Measurements from ENCODE around the gene CCDC27. TPM values are rescaled to one million over a fixed set of nuclear protein-coding genes. Genes with fewer than 3 reads are reported as not detected.
"Not testable (repeated sequence)": the region's sequence is repeated elsewhere in the genome, so short reads cannot be mapped to it uniquely, and the experiment has no call there.

The CCDC27 gene
- total RNA-seq, 1 experiment from 2014 or later = not detected

GRCh38 chr1:3787745-3788605 is 35.7 kb downstream of the CCDC27 start:
- DNase-seq (ENCODE audit: extremely low read depth, low read depth) = no peak

GRCh38 chr1:3788756-3789420 is 36.6 kb downstream of the CCDC27 start:
- DNase-seq (ENCODE audit: extremely low read depth, low read depth) = no peak

GRCh38 chr1:3789421-3790300 is 37.4 kb downstream of the CCDC27 start:
- no peak for DNase-seq (ENCODE audit: extremely low read depth, low read depth)

- DNase-seq (ENCODE audit: extremely low read depth, low read depth) = no peak
These were observed 38.3 kb downstream of the CCDC27 start for GRCh38 chr1:3790500-3790923.

GRCh38 chr1:3790952-3791351 is 38.7 kb downstream of the CCDC27 start:
- no peak for DNase-seq (ENCODE audit: extremely low read depth, low read depth)

GRCh38 chr1:3795453-3796214 is 43.4 kb downstream of the CCDC27 start:
- no peak for DNase-seq (ENCODE audit: extremely low read depth, low read depth)

- DNase-seq (ENCODE audit: extremely low read depth, low read depth) = peak; percentile 84
These were observed 44.2 kb downstream of the CCDC27 start, which contains the start of gene LRRC47 for GRCh38 chr1:3796215-3797061. LRRC47 (minus strand) TSS chr1:3796498; CDS start chr1:3796476, 22 bp downstream.

GRCh38 chr1:3799976-3800685 is 47.9 kb downstream of the CCDC27 start:
- no peak for DNase-seq (ENCODE audit: extremely low read depth, low read depth)

GRCh38 chr1:3800795-3801194 is 48.5 kb downstream of the CCDC27 start:
- DNase-seq (ENCODE audit: extremely low read depth, low read depth) = not testable (repeated sequence)

- DNase-seq (ENCODE audit: extremely low read depth, low read depth) = no peak
These were observed 51.8 kb downstream of the CCDC27 start for GRCh38 chr1:3803905-3804626.

- DNase-seq (ENCODE audit: extremely low read depth, low read depth) = not testable (repeated sequence)
These were observed 52.3 kb downstream of the CCDC27 start for GRCh38 chr1:3804627-3804944.

- no peak for DNase-seq (ENCODE audit: extremely low read depth, low read depth)
These were observed 52.8 kb downstream of the CCDC27 start for GRCh38 chr1:3805038-3805437.

- no peak for DNase-seq (ENCODE audit: extremely low read depth, low read depth)
These were observed 55.5 kb downstream of the CCDC27 start for GRCh38 chr1:3807769-3808168.

GRCh38 chr1:3809680-3810079 is 57.4 kb downstream of the CCDC27 start:
- DNase-seq (ENCODE audit: extremely low read depth, low read depth) = no peak

- DNase-seq (ENCODE audit: extremely low read depth, low read depth) = not testable (repeated sequence)
These were observed 58.0 kb downstream of the CCDC27 start for GRCh38 chr1:3810149-3810761.

- no peak for DNase-seq (ENCODE audit: extremely low read depth, low read depth)
These were observed 59.3 kb downstream of the CCDC27 start for GRCh38 chr1:3811595-3811911.

GRCh38 chr1:3814065-3814464 is 61.8 kb downstream of the CCDC27 start:
- DNase-seq (ENCODE audit: extremely low read depth, low read depth) = no peak

Data from NCI-H460 (cell line).